SK-N-SH treated with all-trans-retinoic acid at 6 μM for 48 hours (cell line): ENCODE results near the gene RPRML.

Source experiments
- ATAC-seq: fragments of 200-7000 bp; cut with Tn5 transposase; 3 replicates; pipeline ENCODE4 v1.9.1; 2020; ENCODE audit warnings: mild to moderate bottlenecking, moderate library complexity
- ARNTL ChIP-seq: fragments of 450-650 bp; formaldehyde crosslinking; IDR thresholded peaks from 2 replicates; pipeline ENCODE4 v1.5.0; 2020; ENCODE audit warnings: low read depth, mild to moderate bottlenecking, moderate library complexity, borderline replicate concordance
- BACH2 ChIP-seq: fragments of 250-450 bp; sonication (Bioruptor Pico); IDR thresholded peaks from 2 replicates; pipeline ENCODE4 v1.9.0; 2021; ENCODE audit warnings: mild to moderate bottlenecking, borderline replicate concordance
- ESRRG ChIP-seq: fragments of 250-450 bp; sonication (Bioruptor Pico); IDR thresholded peaks from 2 replicates; pipeline ENCODE4 v1.6.1; 2021; ENCODE audit warnings: mild to moderate bottlenecking
- GLIS3 ChIP-seq: fragments of 250-450 bp; sonication (Bioruptor Pico); IDR thresholded peaks from 2 replicates; pipeline ENCODE4 v1.5.0; 2020; ENCODE audit warnings: mild to moderate bottlenecking, moderate library complexity
- ISL1 ChIP-seq: fragments of 250-450 bp; sonication (Bioruptor Pico); IDR thresholded peaks from 2 replicates; pipeline ENCODE4 v2.1.2; 2022; ENCODE audit warnings: mild to moderate bottlenecking, moderate library complexity
- PPARA ChIP-seq: fragments of 250-450 bp; sonication (Bioruptor Pico); IDR thresholded peaks from 2 replicates; pipeline ENCODE4 v1.5.0; 2020; ENCODE audit warnings: mild to moderate bottlenecking, borderline replicate concordance
- RARB ChIP-seq: fragments of 250-450 bp; sonication (Bioruptor Pico); IDR thresholded peaks from 2 replicates; pipeline ENCODE4 v1.8.0; 2021; ENCODE audit warnings: mild to moderate bottlenecking, moderate library complexity
- SNAI2 ChIP-seq: fragments of 250-450 bp; sonication (Bioruptor Pico); IDR thresholded peaks from 2 replicates; pipeline ENCODE4 v1.5.0; 2020; ENCODE audit warnings: mild to moderate bottlenecking, moderate library complexity
- TCF4 ChIP-seq: fragments of 250-450 bp; sonication (Bioruptor Pico); IDR thresholded peaks from 2 replicates; pipeline ENCODE4 v1.8.0; 2021; ENCODE audit warnings: mild to moderate bottlenecking, moderate library complexity, borderline replicate concordance
- TOX ChIP-seq: fragments of 250-450 bp; sonication (Bioruptor Pico); IDR thresholded peaks from 2 replicates; pipeline ENCODE4 v1.8.0; 2021; ENCODE audit warnings: mild to moderate bottlenecking, moderate library complexity, borderline replicate concordance
- ZC3H10 ChIP-seq: fragments of 250-450 bp; sonication (Bioruptor Pico); IDR thresholded peaks from 2 replicates; pipeline ENCODE4 v1.5.1; 2021; ENCODE audit warnings: mild to moderate bottlenecking, moderate library complexity
- ZFP3 ChIP-seq: fragments of 250-450 bp; sonication (Bioruptor Pico); IDR thresholded peaks from 2 replicates; pipeline ENCODE4 v1.5.0; 2020; ENCODE audit warnings: mild to moderate bottlenecking, moderate library complexity
- ZFP30 ChIP-seq: fragments of 450-650 bp; formaldehyde crosslinking; IDR thresholded peaks from 2 replicates; pipeline ENCODE4 v1.5.0; 2022; ENCODE audit warnings: mild to moderate bottlenecking, moderate library complexity
- ZNF70 ChIP-seq: fragments of 450-650 bp; formaldehyde crosslinking; IDR thresholded peaks from 2 replicates; pipeline ENCODE4 v1.5.0; 2020; ENCODE audit warnings: mild to moderate bottlenecking, moderate library complexity
- ZNF8 ChIP-seq: fragments of 450-650 bp; formaldehyde crosslinking; IDR thresholded peaks from 2 replicates; pipeline ENCODE4 v1.5.0; 2020; ENCODE audit warnings: mild to moderate bottlenecking, moderate library complexity
- TF ChIP-seq, protein P1 (sequence below): fragments of 250-450 bp; sonication (Bioruptor Pico); IDR thresholded peaks from 2 replicates; pipeline ENCODE4 v1.8.0; 2020; ENCODE audit warnings: mild to moderate bottlenecking, moderate library complexity, borderline replicate concordance
- TF ChIP-seq, protein P2 (sequence below): fragments of 250-450 bp; sonication (Bioruptor Pico); IDR thresholded peaks from 2 replicates; pipeline ENCODE4 v1.5.1; 2020; ENCODE audit warnings: low read depth, mild to moderate bottlenecking, moderate library complexity
- TF ChIP-seq, protein P3 (sequence below): fragments of 250-450 bp; sonication (Bioruptor Pico); IDR thresholded peaks from 2 replicates; pipeline ENCODE4 v1.5.1; 2021; ENCODE audit warnings: mild to moderate bottlenecking, moderate library complexity
- TF ChIP-seq, protein P4 (sequence below): fragments of 250-450 bp; sonication (Bioruptor Pico); IDR thresholded peaks from 2 replicates; pipeline ENCODE4 v1.8.0; 2021; ENCODE audit warnings: low read depth, mild to moderate bottlenecking, moderate library complexity, borderline replicate concordance
- TF ChIP-seq, protein P5 (sequence below): fragments of 250-450 bp; sonication (Bioruptor Pico); IDR thresholded peaks from 2 replicates; pipeline ENCODE4 v1.5.0; 2020; ENCODE audit warnings: mild to moderate bottlenecking, moderate library complexity

The RPRML gene

DNA sequence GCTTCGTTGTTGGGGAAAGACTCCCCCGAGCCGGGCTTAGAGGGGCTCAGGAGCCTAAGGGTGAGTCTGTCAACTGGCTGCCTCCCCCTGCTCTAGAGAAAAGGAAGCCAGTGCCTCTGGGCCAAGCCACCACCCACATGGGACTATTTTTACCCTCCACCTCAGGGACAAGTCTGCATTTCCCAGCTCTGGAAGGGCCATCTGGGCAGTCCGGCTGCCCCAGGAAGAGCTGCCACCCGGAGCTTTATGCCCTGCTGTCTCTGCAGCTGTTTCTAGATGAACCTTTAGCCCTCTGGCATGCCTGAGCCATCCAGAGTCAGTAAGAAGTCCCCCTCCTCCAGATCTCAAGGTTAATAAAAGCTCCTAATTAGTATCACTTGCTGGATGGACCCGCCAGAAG is 5.3 kb upstream of the RPRML start:
- no peak for TF ChIP-seq GLIS3
- no peak for TF ChIP-seq TOX
- TF ChIP-seq ZNF8 (CRISPR knock-in tag): no peak
- TF ChIP-seq BACH2: no peak
- no peak for TF ChIP-seq ISL1
- no peak for TF ChIP-seq PPARA (CRISPR knock-in tag)
- TF ChIP-seq ESRRG (CRISPR knock-in tag): no peak
- no peak for TF ChIP-seq ARNTL (CRISPR knock-in tag)
- TF ChIP-seq, protein P1, sequence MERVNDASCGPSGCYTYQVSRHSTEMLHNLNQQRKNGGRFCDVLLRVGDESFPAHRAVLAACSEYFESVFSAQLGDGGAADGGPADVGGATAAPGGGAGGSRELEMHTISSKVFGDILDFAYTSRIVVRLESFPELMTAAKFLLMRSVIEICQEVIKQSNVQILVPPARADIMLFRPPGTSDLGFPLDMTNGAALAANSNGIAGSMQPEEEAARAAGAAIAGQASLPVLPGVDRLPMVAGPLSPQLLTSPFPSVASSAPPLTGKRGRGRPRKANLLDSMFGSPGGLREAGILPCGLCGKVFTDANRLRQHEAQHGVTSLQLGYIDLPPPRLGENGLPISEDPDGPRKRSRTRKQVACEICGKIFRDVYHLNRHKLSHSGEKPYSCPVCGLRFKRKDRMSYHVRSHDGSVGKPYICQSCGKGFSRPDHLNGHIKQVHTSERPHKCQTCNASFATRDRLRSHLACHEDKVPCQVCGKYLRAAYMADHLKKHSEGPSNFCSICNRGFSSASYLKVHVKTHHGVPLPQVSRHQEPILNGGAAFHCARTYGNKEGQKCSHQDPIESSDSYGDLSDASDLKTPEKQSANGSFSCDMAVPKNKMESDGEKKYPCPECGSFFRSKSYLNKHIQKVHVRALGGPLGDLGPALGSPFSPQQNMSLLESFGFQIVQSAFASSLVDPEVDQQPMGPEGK (CRISPR knock-in tag): no peak
- no peak for TF ChIP-seq ZC3H10 (CRISPR knock-in tag)
- TF ChIP-seq ZFP30 (CRISPR knock-in tag): no peak
- no peak for TF ChIP-seq ZFP3
- TF ChIP-seq, protein P2, sequence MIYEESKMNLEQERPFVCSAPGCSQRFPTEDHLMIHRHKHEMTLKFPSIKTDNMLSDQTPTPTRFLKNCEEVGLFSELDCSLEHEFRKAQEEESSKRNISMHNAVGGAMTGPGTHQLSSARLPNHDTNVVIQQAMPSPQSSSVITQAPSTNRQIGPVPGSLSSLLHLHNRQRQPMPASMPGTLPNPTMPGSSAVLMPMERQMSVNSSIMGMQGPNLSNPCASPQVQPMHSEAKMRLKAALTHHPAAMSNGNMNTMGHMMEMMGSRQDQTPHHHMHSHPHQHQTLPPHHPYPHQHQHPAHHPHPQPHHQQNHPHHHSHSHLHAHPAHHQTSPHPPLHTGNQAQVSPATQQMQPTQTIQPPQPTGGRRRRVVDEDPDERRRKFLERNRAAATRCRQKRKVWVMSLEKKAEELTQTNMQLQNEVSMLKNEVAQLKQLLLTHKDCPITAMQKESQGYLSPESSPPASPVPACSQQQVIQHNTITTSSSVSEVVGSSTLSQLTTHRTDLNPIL (CRISPR knock-in tag): no peak
- TF ChIP-seq SNAI2: no peak
- TF ChIP-seq TCF4 (CRISPR knock-in tag): no peak
- ATAC-seq: no peak

DNA sequence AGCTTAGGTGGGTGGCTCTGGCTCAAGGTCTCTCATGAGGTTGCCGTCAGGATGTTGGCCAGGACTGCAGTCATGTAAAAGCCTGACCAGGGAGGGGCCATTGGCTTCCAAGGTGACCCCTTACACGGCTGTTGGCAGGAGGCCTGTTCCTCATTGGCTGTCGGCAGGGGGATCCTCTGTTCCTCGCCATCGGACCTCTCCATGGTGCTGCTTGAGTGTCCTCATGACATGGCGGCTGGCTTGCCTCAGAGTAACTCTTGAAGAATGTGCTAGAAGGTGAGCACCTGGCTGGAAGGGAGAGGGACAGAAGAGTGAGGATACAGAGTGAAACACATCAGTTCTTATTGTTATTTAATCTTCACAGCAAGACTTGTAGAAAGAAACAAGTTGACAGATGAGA is 4.7 kb upstream of the RPRML start:
- no peak for ATAC-seq
- TF ChIP-seq, protein P3, sequence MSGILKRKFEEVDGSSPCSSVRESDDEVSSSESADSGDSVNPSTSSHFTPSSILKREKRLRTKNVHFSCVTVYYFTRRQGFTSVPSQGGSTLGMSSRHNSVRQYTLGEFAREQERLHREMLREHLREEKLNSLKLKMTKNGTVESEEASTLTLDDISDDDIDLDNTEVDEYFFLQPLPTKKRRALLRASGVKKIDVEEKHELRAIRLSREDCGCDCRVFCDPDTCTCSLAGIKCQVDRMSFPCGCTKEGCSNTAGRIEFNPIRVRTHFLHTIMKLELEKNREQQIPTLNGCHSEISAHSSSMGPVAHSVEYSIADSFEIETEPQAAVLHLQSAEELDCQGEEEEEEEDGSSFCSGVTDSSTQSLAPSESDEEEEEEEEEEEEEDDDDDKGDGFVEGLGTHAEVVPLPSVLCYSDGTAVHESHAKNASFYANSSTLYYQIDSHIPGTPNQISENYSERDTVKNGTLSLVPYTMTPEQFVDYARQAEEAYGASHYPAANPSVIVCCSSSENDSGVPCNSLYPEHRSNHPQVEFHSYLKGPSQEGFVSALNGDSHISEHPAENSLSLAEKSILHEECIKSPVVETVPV (CRISPR knock-in tag): no peak
- TF ChIP-seq ZC3H10 (CRISPR knock-in tag) (no peak), TCF4 (CRISPR knock-in tag) (no peak), ZNF70 (CRISPR knock-in tag) (no peak), ISL1 (no peak), GLIS3 (no peak), RARB (CRISPR knock-in tag) (no peak), ARNTL (CRISPR knock-in tag) (no peak), ZFP3 (no peak), BACH2 (no peak), ESRRG (CRISPR knock-in tag) (no peak), SNAI2 (no peak)
- TF ChIP-seq, protein P1 (CRISPR knock-in tag): no peak
- TF ChIP-seq, protein P2 (CRISPR knock-in tag): no peak
- TF ChIP-seq, protein P4, sequence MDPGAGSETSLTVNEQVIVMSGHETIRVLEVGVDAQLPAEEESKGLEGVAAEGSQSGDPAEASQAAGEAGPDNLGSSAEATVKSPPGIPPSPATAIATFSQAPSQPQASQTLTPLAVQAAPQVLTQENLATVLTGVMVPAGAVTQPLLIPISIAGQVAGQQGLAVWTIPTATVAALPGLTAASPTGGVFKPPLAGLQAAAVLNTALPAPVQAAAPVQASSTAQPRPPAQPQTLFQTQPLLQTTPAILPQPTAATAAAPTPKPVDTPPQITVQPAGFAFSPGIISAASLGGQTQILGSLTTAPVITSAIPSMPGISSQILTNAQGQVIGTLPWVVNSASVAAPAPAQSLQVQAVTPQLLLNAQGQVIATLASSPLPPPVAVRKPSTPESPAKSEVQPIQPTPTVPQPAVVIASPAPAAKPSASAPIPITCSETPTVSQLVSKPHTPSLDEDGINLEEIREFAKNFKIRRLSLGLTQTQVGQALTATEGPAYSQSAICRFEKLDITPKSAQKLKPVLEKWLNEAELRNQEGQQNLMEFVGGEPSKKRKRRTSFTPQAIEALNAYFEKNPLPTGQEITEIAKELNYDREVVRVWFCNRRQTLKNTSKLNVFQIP (CRISPR knock-in tag): no peak
- TF ChIP-seq, protein P5, sequence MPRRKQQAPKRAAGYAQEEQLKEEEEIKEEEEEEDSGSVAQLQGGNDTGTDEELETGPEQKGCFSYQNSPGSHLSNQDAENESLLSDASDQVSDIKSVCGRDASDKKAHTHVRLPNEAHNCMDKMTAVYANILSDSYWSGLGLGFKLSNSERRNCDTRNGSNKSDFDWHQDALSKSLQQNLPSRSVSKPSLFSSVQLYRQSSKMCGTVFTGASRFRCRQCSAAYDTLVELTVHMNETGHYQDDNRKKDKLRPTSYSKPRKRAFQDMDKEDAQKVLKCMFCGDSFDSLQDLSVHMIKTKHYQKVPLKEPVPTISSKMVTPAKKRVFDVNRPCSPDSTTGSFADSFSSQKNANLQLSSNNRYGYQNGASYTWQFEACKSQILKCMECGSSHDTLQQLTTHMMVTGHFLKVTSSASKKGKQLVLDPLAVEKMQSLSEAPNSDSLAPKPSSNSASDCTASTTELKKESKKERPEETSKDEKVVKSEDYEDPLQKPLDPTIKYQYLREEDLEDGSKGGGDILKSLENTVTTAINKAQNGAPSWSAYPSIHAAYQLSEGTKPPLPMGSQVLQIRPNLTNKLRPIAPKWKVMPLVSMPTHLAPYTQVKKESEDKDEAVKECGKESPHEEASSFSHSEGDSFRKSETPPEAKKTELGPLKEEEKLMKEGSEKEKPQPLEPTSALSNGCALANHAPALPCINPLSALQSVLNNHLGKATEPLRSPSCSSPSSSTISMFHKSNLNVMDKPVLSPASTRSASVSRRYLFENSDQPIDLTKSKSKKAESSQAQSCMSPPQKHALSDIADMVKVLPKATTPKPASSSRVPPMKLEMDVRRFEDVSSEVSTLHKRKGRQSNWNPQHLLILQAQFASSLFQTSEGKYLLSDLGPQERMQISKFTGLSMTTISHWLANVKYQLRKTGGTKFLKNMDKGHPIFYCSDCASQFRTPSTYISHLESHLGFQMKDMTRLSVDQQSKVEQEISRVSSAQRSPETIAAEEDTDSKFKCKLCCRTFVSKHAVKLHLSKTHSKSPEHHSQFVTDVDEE: no peak
